Measurements from ENCODE around the gene NEDD8.
A peak's percentile ranks its signal among the peaks of the same experiment; 100 is the strongest.

The NEDD8 gene

GRCh38 chr14:24188251-24189058 lies 43.7 kb downstream of the NEDD8 start, which contains the start of gene IPO4:
Gene IPO4, minus strand, starts transcription at chr14:24188816. Its CDS starts 29 bp downstream, at chr14:24188787.
- Histone ChIP-seq H3K36me3 (ENCODE audit: low read length) (no peaks in the 10 kb centered on the region), H3K9me2 (replicated peaks; ENCODE audit: insufficient read depth, low read length) (no peaks in the 10 kb centered on the region), H4K20me1 (ENCODE audit: low read depth, low read length) (no peaks in the 10 kb centered on the region), H3K27me3 (ENCODE audit: low read length) (no peaks in the 10 kb centered on the region), H3K9me3 (ENCODE audit: insufficient read depth, low read length) (no peaks in the 10 kb centered on the region), H3F3A (ENCODE audit: insufficient read depth) (peaks cover 14% of the 10 kb centered on the region), H3K4me2 (ENCODE audit: low read depth, low read length, poor library complexity, severe bottlenecking) (peak within 1 kb of the TSS; percentile 71), H3K79me2 (ENCODE audit: insufficient read depth, low read length) (no peaks in the 10 kb centered on the region), H2AFZ (ENCODE audit: low read depth, low read length, severe bottlenecking) (peak within 1 kb of the TSS; percentile 56), H3K9ac (ENCODE audit: low read length) (peak within 1 kb of the TSS; percentile 72), H3K27ac (ENCODE audit: low read depth, low read length) (peak within 1 kb of the TSS; percentile 63), H3K4me3 (ENCODE audit: insufficient read depth, low read length, poor library complexity, severe bottlenecking) (peak within 1 kb of the TSS; percentile 81)
- TF ChIP-seq CTCF (IDR thresholded peaks at IDR 0.05; ENCODE audit: insufficient read depth, low read length, poor library complexity, severe bottlenecking) (no peak), EZH2phosphoT487 (conservative IDR thresholded peaks at IDR 0.05; ENCODE audit: low read length) (no peak)

GRCh38 chr14:24187539-24187915 lies 44.6 kb downstream of the NEDD8 start:
- Histone ChIP-seq H3K9me2 (replicated peaks; ENCODE audit: insufficient read depth, low read length) (no peaks in the 10 kb centered on the region), H3K36me3 (ENCODE audit: low read length) (no peaks in the 10 kb centered on the region), H3K9ac (ENCODE audit: low read length) (peak overlapping the region; percentile 72), H3K27ac (ENCODE audit: low read depth, low read length) (peak overlapping the region; percentile 44; the same call in 1 of the 2 replicates), H4K20me1 (ENCODE audit: low read depth, low read length) (no peaks in the 10 kb centered on the region), H3F3A (ENCODE audit: insufficient read depth) (peaks cover 14% of the 10 kb centered on the region), H3K27me3 (ENCODE audit: low read length) (no peaks in the 10 kb centered on the region), H3K9me3 (ENCODE audit: insufficient read depth, low read length) (no peaks in the 10 kb centered on the region), H3K79me2 (ENCODE audit: insufficient read depth, low read length) (no peaks in the 10 kb centered on the region), H3K4me2 (ENCODE audit: low read depth, low read length, poor library complexity, severe bottlenecking) (peak overlapping the region; percentile 71), H2AFZ (ENCODE audit: low read depth, low read length, severe bottlenecking) (no peak overlapping the region), H3K4me3 (ENCODE audit: insufficient read depth, low read length, poor library complexity, severe bottlenecking) (peak overlapping the region; percentile 81)
- TF ChIP-seq EZH2phosphoT487 (conservative IDR thresholded peaks at IDR 0.05; ENCODE audit: low read length) (no peak), CTCF (IDR thresholded peaks at IDR 0.05; ENCODE audit: insufficient read depth, low read length, poor library complexity, severe bottlenecking) (no peak)

GRCh38 chr14:24186831-24187538 lies 45.2 kb downstream of the NEDD8 start:
- no peak overlapping the region for H3K27ac ChIP-seq (ENCODE audit: low read depth, low read length)
- no peaks in the 10 kb centered on the region for H3K27me3 ChIP-seq (ENCODE audit: low read length)
- H4K20me1 ChIP-seq (ENCODE audit: low read depth, low read length), result no peaks in the 10 kb centered on the region
- H3K4me2 ChIP-seq (ENCODE audit: low read depth, low read length, poor library complexity, severe bottlenecking), result peak overlapping the region; percentile 71
- 0 out of 2 replicates have a peak overlapping the region, but pooled peaks have one; percentile 72 for H3K9ac ChIP-seq (ENCODE audit: low read length)
- no peak overlapping the region for H2AFZ ChIP-seq (ENCODE audit: low read depth, low read length, severe bottlenecking)
- H3K79me2 ChIP-seq (ENCODE audit: insufficient read depth, low read length), result no peaks in the 10 kb centered on the region
- H3K36me3 ChIP-seq (ENCODE audit: low read length), result no peaks in the 10 kb centered on the region
- H3K4me3 ChIP-seq (ENCODE audit: insufficient read depth, low read length, poor library complexity, severe bottlenecking), result no peak overlapping the region
- peaks cover 14% of the 10 kb centered on the region for H3F3A ChIP-seq (ENCODE audit: insufficient read depth)
- H3K9me3 ChIP-seq (ENCODE audit: insufficient read depth, low read length), result no peaks in the 10 kb centered on the region
- no peak for TF ChIP-seq CTCF (IDR thresholded peaks at IDR 0.05; ENCODE audit: insufficient read depth, low read length, poor library complexity, severe bottlenecking)
- TF ChIP-seq EZH2phosphoT487 (conservative IDR thresholded peaks at IDR 0.05; ENCODE audit: low read length), result no peak
- H3K9me2 ChIP-seq (replicated peaks; ENCODE audit: insufficient read depth, low read length), result no peaks in the 10 kb centered on the region

Data from SU-DHL-6 (cell line).